Measurements from ENCODE around the gene KLK14. TPM values are rescaled to one million over a fixed set of nuclear protein-coding genes. Genes with fewer than 3 reads are reported as not detected.

The KLK14 gene
- total RNA-seq, 2 experiments from 2014 or later = 0.61 to 0.89 TPM

DNA sequence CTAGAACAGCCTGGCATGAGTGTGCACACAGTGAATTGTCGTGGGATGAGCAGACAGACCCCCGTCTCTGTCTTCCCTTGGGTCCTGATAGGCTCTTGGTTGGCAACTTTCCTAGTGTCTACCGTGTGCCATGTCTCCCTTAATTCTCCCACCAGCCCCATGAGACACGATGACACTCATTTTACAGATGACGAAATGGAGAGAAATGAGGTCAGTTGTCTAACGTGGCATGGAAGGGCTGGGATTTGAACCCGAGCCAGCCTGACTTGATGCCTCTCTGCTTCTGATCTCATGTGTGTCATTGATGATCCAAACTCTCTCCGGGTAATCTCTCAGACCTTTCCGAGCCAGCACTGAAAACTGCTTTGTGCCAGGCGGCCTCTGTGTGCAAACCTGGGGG lies 8.4 kb upstream of the KLK14 start:
- H3K27me3 Mint-ChIP-seq = no peaks in the 10 kb centered on the region
- H3K4me3 Mint-ChIP-seq = no peak overlapping the region
- DNase-seq = no peak
- CTCF ChIA-PET = no interaction called here
- ATAC-seq = no peak
- no peak overlapping the region for H3K27ac Mint-ChIP-seq
- no peaks in the 10 kb centered on the region for H3K36me3 Mint-ChIP-seq
- no peaks in the 10 kb centered on the region for H3K9me3 Mint-ChIP-seq (ENCODE audit: low read depth)
- no peaks in the 10 kb centered on the region for H3K4me1 Mint-ChIP-seq

- ATAC-seq = no peak
- no peaks in the 10 kb centered on the region for H3K9me3 Mint-ChIP-seq (ENCODE audit: low read depth)
- H3K4me1 Mint-ChIP-seq = no peaks in the 10 kb centered on the region
- H3K27me3 Mint-ChIP-seq = no peaks in the 10 kb centered on the region
- H3K27ac Mint-ChIP-seq = no peak overlapping the region
- H3K4me3 Mint-ChIP-seq = no peak overlapping the region
- CTCF ChIA-PET = no interaction called here
- DNase-seq = no peak
- H3K36me3 Mint-ChIP-seq = no peaks in the 10 kb centered on the region
Measured at GRCh38 chr19:51090471-51090870, 7.8 kb upstream of the KLK14 start.

- ATAC-seq (no peak), DNase-seq (no peak)
- H3K4me3 Mint-ChIP-seq = no peak overlapping the region
- no peaks in the 10 kb centered on the region for H3K27me3 Mint-ChIP-seq
- no peaks in the 10 kb centered on the region for H3K4me1 Mint-ChIP-seq
- CTCF ChIA-PET = no interaction called here
- H3K9me3 Mint-ChIP-seq (ENCODE audit: low read depth) = no peaks in the 10 kb centered on the region
- no peaks in the 10 kb centered on the region for H3K36me3 Mint-ChIP-seq
- no peak overlapping the region for H3K27ac Mint-ChIP-seq
Measured at GRCh38 chr19:51089786-51090185, 7.1 kb upstream of the KLK14 start.

- CTCF ChIA-PET = no interaction called here
- Mint-ChIP-seq H3K27me3 (peaks cover 7% of the 10 kb centered on the region), H3K4me1 (no peaks in the 10 kb centered on the region), H3K36me3 (no peaks in the 10 kb centered on the region), H3K27ac (no peak overlapping the region), H3K4me3 (no peak overlapping the region), H3K9me3 (ENCODE audit: low read depth) (no peaks in the 10 kb centered on the region)
- no peak for ATAC-seq
- no peak for DNase-seq
Measured at GRCh38 chr19:51086153-51086850, 3.6 kb upstream of the KLK14 start.

DNA sequence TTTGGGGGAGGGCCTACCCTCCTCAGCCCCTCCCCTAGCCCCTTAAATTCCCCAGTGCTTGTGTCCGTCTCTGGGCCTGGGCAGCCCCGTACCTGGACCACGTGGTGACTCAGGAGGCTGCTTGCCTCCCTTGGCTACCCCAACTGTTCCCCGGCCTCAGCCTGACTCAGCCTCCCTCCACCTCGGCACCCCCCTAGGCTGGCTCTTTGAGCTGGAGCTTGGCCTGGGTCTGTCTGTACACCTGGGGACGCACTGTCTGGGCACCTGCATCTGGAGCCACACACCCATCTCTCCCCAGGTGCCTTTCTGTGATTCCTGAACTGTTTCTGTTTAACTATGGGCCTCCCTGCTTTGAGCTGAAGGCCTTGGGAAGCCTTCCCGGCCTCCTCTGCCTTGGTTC lies 1.8 kb upstream of the KLK14 start:
- peaks cover 7% of the 10 kb centered on the region for H3K27me3 Mint-ChIP-seq
- no peaks in the 10 kb centered on the region for H3K36me3 Mint-ChIP-seq
- no peak overlapping the region for H3K27ac Mint-ChIP-seq
- CTCF ChIA-PET = no interaction called here
- no peaks in the 10 kb centered on the region for H3K4me1 Mint-ChIP-seq
- no peak overlapping the region for H3K4me3 Mint-ChIP-seq
- DNase-seq (no peak), ATAC-seq (no peak)
- H3K9me3 Mint-ChIP-seq (ENCODE audit: low read depth) = no peaks in the 10 kb centered on the region

GRCh38 chr19:51083783-51084182 lies 1.1 kb upstream of the KLK14 start:
- no peak overlapping the region for H3K27ac Mint-ChIP-seq
- CTCF ChIA-PET = no interaction called here
- DNase-seq (no peak), ATAC-seq (no peak)
- H3K36me3 Mint-ChIP-seq = no peaks in the 10 kb centered on the region
- no peak overlapping the region for H3K4me3 Mint-ChIP-seq
- no peaks in the 10 kb centered on the region for H3K4me1 Mint-ChIP-seq
- H3K9me3 Mint-ChIP-seq (ENCODE audit: low read depth) = no peaks in the 10 kb centered on the region
- H3K27me3 Mint-ChIP-seq = peaks cover 7% of the 10 kb centered on the region

GRCh38 chr19:51083181-51083580 lies 494 bp upstream of the KLK14 start:
- no peaks in the 10 kb centered on the region for H3K9me3 Mint-ChIP-seq (ENCODE audit: low read depth)
- CTCF ChIA-PET = no interaction called here
- no peaks in the 10 kb centered on the region for H3K36me3 Mint-ChIP-seq
- no peaks in the 10 kb centered on the region for H3K4me1 Mint-ChIP-seq
- ATAC-seq (no peak), DNase-seq (no peak)
- H3K4me3 Mint-ChIP-seq = no peak overlapping the region
- no peak overlapping the region for H3K27ac Mint-ChIP-seq
- H3K27me3 Mint-ChIP-seq = peaks cover 7% of the 10 kb centered on the region

GRCh38 chr19:51081476-51081875 lies 1.2 kb downstream of the KLK14 start:
- CTCF ChIA-PET = no interaction called here
- H3K27ac Mint-ChIP-seq = no peak overlapping the region

GRCh38 chr19:51079481-51080110 lies 3.1 kb downstream of the KLK14 start:
- CTCF ChIA-PET = no interaction called here
- Mint-ChIP-seq H3K36me3 (no peaks in the 10 kb centered on the region), H3K27ac (no peak overlapping the region), H3K9me3 (ENCODE audit: low read depth) (no peaks in the 10 kb centered on the region), H3K27me3 (peaks cover 7% of the 10 kb centered on the region), H3K4me3 (no peak overlapping the region), H3K4me1 (no peaks in the 10 kb centered on the region)
- DNase-seq (no peak), ATAC-seq (no peak)

More at GRCh38 chr19:51081476-51081875, 1.2 kb downstream of the KLK14 start:
- peaks cover 7% of the 10 kb centered on the region for H3K27me3 Mint-ChIP-seq
- no peaks in the 10 kb centered on the region for H3K4me1 Mint-ChIP-seq
- H3K36me3 Mint-ChIP-seq = no peaks in the 10 kb centered on the region
- H3K4me3 Mint-ChIP-seq = no peak overlapping the region
- no peaks in the 10 kb centered on the region for H3K9me3 Mint-ChIP-seq (ENCODE audit: low read depth)
- ATAC-seq = no peak
- no peak for DNase-seq

DNA sequence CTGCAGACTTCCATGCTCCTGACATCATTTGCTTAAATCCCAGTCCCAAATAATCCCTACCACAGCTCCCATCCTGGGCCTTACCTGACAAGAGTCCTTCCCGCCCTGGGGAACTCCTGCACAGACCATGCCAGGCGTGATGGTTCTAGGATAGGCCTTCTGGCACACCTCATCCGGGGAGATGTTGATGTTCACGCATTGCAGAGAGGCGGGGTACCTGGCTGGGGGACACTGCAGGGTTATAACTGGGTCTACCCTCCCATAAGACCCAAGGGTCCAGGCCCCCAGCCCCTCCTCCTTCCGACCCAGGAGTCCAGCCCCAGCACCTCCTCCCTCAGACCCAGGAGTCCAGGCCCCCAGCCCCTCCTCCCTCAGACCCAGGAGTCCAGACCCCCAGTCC lies 4.0 kb downstream of the KLK14 start:
- H3K9me3 Mint-ChIP-seq (ENCODE audit: low read depth) = no peaks in the 10 kb centered on the region
- no peak overlapping the region for H3K27ac Mint-ChIP-seq
- CTCF ChIA-PET = no interaction called here

GRCh38 chr19:51078104-51078503 lies 4.6 kb downstream of the KLK14 start:
- Mint-ChIP-seq H3K36me3 (no peaks in the 10 kb centered on the region), H3K9me3 (ENCODE audit: low read depth) (no peaks in the 10 kb centered on the region), H3K27me3 (peaks cover 7% of the 10 kb centered on the region), H3K27ac (no peak overlapping the region), H3K4me1 (no peaks in the 10 kb centered on the region), H3K4me3 (no peak overlapping the region)
- DNase-seq (no peak), ATAC-seq (no peak)
- CTCF ChIA-PET = no interaction called here

More for the DNA sequence above, 4.0 kb downstream of the KLK14 start:
- ATAC-seq (no peak), DNase-seq (no peak)
- H3K27me3 Mint-ChIP-seq = peaks cover 14% of the 10 kb centered on the region
- no peak overlapping the region for H3K4me3 Mint-ChIP-seq
- H3K4me1 Mint-ChIP-seq = no peaks in the 10 kb centered on the region
- no peaks in the 10 kb centered on the region for H3K36me3 Mint-ChIP-seq

DNA sequence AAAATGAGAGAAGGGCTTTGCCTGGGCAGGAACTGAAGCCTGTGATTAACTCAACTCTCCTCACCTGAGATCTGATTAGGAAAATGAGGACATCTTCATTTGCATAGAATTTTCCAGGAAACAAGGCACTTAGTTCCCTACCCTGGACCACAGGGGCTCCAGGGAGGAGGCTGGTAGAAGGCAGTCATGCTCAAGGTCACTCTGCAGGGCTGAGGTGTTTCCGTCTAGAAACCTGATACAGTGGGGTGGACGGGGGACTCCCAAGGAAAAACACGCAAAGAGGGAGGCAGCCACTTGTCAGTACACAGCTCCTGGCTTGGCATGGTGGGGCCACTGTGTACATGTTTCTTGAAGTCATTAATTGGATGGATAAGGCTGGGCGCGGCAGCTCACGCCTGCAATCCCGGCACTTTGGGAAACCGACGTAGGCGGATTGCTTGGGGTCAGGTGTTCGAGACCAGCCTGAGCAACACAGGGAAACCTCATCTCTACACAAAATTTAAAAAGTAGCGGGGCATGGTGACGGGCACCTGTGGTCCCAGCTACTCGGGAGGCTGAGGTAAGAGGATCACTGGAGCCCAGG lies 6.0 kb downstream of the KLK14 start:
- no peaks in the 10 kb centered on the region for H3K9me3 Mint-ChIP-seq (ENCODE audit: low read depth)
- no peak overlapping the region for H3K4me3 Mint-ChIP-seq
- ATAC-seq (no peak), DNase-seq (no peak)
- CTCF ChIA-PET = no interaction called here
- peaks cover 8% of the 10 kb centered on the region for H3K27me3 Mint-ChIP-seq
- no peaks in the 10 kb centered on the region for H3K4me1 Mint-ChIP-seq
- no peaks in the 10 kb centered on the region for H3K36me3 Mint-ChIP-seq
- H3K27ac Mint-ChIP-seq = no peak overlapping the region

DNA sequence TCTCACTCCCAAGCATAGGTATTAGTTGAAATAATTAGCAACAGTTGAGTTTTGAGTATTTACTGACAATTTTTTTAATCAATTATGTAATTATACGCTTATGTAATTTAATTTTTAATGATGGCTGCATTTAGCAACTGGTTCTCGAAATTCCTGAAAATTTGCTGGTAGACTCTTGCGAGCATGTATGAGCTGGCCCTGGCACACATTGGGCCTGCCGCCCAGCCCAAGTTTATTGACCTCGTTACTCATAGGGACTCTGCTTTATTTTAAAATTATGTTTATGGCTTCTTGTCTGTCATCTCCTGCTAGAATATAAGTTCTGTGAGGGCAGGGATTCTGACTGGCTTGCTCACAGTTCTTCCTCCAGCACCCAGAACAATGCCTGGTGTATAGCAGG lies 6.7 kb downstream of the KLK14 start:
- H3K36me3 Mint-ChIP-seq = no peaks in the 10 kb centered on the region
- H3K27me3 Mint-ChIP-seq = peaks cover 8% of the 10 kb centered on the region
- H3K4me3 Mint-ChIP-seq = no peak overlapping the region
- DNase-seq (no peak), ATAC-seq (no peak)
- CTCF ChIA-PET = no interaction called here
- no peak overlapping the region for H3K27ac Mint-ChIP-seq
- no peaks in the 10 kb centered on the region for H3K9me3 Mint-ChIP-seq (ENCODE audit: low read depth)
- H3K4me1 Mint-ChIP-seq = no peaks in the 10 kb centered on the region

DNA sequence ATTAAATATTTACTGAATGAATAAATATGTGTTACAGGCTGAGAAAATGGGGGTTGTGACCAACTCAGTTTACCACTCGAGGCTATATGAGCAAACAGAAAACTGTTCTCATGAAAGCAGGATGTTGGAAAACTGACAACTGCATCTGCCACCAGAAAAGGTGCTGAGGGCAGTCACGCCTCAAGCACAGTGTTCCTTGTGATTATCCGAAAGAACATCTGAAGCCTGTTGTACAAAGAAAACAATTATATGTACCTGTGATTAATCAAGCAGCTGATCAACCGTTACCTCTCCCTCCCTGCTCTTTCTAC lies 11.6 kb downstream of the KLK14 start:
- DNase-seq (no peak), ATAC-seq (no peak)
- H3K9me3 Mint-ChIP-seq (ENCODE audit: low read depth) = no peaks in the 10 kb centered on the region
- peaks cover 20% of the 10 kb centered on the region for H3K27me3 Mint-ChIP-seq
- no peaks in the 10 kb centered on the region for H3K4me1 Mint-ChIP-seq
- H3K27ac Mint-ChIP-seq = no peak overlapping the region
- CTCF ChIA-PET = no interaction called here
- no peak overlapping the region for H3K4me3 Mint-ChIP-seq
- no peaks in the 10 kb centered on the region for H3K36me3 Mint-ChIP-seq
